GM19438 (cell line): ENCODE measurements around the gene JADE1.
A peak's percentile ranks its signal among the peaks of the same experiment; 100 is the strongest.

Source experiments
- ATAC-seq: cut with Tn5 transposase; IDR thresholded peaks from one replicate; pipeline ENCODE4 v1.9.1; 2021; ENCODE audit warnings: low read depth; ENCODE audit not compliant: unreplicated experiment

JADE1 gene

GRCh38 chr4:128840711-128841318 lies 31.3 kb downstream of the JADE1 start:
- no peak for ATAC-seq

- no peak for ATAC-seq
These were observed 31.9 kb downstream of the JADE1 start for GRCh38 chr4:128841402-128841801.

- no peak for ATAC-seq
These were observed 35.4 kb downstream of the JADE1 start for GRCh38 chr4:128844931-128845330.

GRCh38 chr4:128846063-128846462 lies 36.6 kb downstream of the JADE1 start:
- no peak for ATAC-seq

GRCh38 chr4:128847082-128847724 lies 37.7 kb downstream of the JADE1 start:
- ATAC-seq, result no peak

GRCh38 chr4:128848461-128848860 lies 39.0 kb downstream of the JADE1 start:
- ATAC-seq, result no peak

- ATAC-seq, result no peak
These were observed 40.8 kb downstream of the JADE1 start for GRCh38 chr4:128850252-128850651.

GRCh38 chr4:128853741-128854140 lies 44.2 kb downstream of the JADE1 start:
- ATAC-seq, result no peak

- no peak for ATAC-seq
These were observed 44.9 kb downstream of the JADE1 start for GRCh38 chr4:128854433-128854832.

- no peak for ATAC-seq
These were observed 46.1 kb downstream of the JADE1 start for GRCh38 chr4:128855621-128856020.

GRCh38 chr4:128856246-128856645 lies 46.7 kb downstream of the JADE1 start:
- ATAC-seq, result no peak

- ATAC-seq, result no peak
These were observed 49.6 kb downstream of the JADE1 start for GRCh38 chr4:128858879-128859671.

GRCh38 chr4:128859887-128860677 lies 50.6 kb downstream of the JADE1 start:
- no peak for ATAC-seq

GRCh38 chr4:128861856-128862518 lies 52.5 kb downstream of the JADE1 start:
- ATAC-seq, result peak; percentile 34

- ATAC-seq, result peak; percentile 40
These were observed 53.3 kb downstream of the JADE1 start for GRCh38 chr4:128862608-128863311.

GRCh38 chr4:128863312-128864075 lies 54.0 kb downstream of the JADE1 start:
- ATAC-seq, result no peak

GRCh38 chr4:128865132-128865531 lies 55.6 kb downstream of the JADE1 start:
- no peak for ATAC-seq

GRCh38 chr4:128866269-128866668 lies 56.8 kb downstream of the JADE1 start:
- ATAC-seq, result no peak

- ATAC-seq, result no peak
These were observed 57.2 kb downstream of the JADE1 start for GRCh38 chr4:128866691-128867090.
